GM23338 (cell line): ENCODE data around the gene ADA. TPM values are rescaled to one million over a fixed set of nuclear protein-coding genes. Genes with fewer than 3 reads are reported as not detected.

Experiments
- ATAC-seq: fragments of 200-7000 bp; cut with Tn5 transposase; 3 replicates; pipeline ENCODE4 v1.9.1; 2020
- DNase-seq: peaks from one replicate; pipeline ENCODE4 v3.0.0-alpha.2; 2015; ENCODE audit warnings: low spot score
- H2AFZ ChIP-seq: fragments of 200-600 bp; sonication (generic); 2 replicates; pipeline ENCODE4 v1.8.0; 2016; ENCODE audit warnings: antibody characterized with exemption, mild to moderate bottlenecking, moderate library complexity
- H3F3A ChIP-seq: fragments of 200-600 bp; sonication (generic); replicated peaks from 2 replicates; pipeline ENCODE4 v1.8.0; 2017; ENCODE audit warnings: antibody characterized with exemption, mixed run types, low read depth
- H3K27ac ChIP-seq: fragments of 200-600 bp; sonication (generic); 2 replicates; pipeline ENCODE4 v1.6.1; 2016; ENCODE audit warnings: low read depth
- H3K27me3 ChIP-seq: fragments of 200-600 bp; sonication (generic); 2 replicates; pipeline ENCODE4 v1.8.0; 2016; ENCODE audit warnings: mild to moderate bottlenecking, mixed run types, moderate library complexity; ENCODE audit not compliant: insufficient read depth
- H3K36me3 ChIP-seq: fragments of 200-600 bp; sonication (generic); 2 replicates; pipeline ENCODE4 v1.8.0; 2016; ENCODE audit warnings: mild to moderate bottlenecking; ENCODE audit not compliant: insufficient read depth
- H3K4me1 ChIP-seq: fragments of 200-600 bp; sonication (generic); 2 replicates; pipeline ENCODE4 v1.8.0; 2016; ENCODE audit warnings: mild to moderate bottlenecking, moderate library complexity; ENCODE audit not compliant: insufficient read depth
- H3K4me2 ChIP-seq: fragments of 200-600 bp; sonication (generic); 2 replicates; pipeline ENCODE4 v1.7.1; 2017; ENCODE audit warnings: mixed run types
- H3K4me3 ChIP-seq: fragments of 200-600 bp; sonication (generic); 2 replicates; pipeline ENCODE4 v1.6.1; 2016; ENCODE audit warnings: mixed run types
- H3K79me2 ChIP-seq: fragments of 200-600 bp; sonication (generic); replicated peaks from 2 replicates; pipeline ENCODE4 v1.8.0; 2017; ENCODE audit warnings: mild to moderate bottlenecking; ENCODE audit not compliant: insufficient read depth
- H3K9me2 ChIP-seq: fragments of 200-600 bp; sonication (generic); 2 replicates; pipeline ENCODE4 v1.8.0; 2017; ENCODE audit not compliant: insufficient read depth
- H4K20me1 ChIP-seq: fragments of 200-600 bp; sonication (generic); replicated peaks from 2 replicates; pipeline ENCODE4 v1.8.0; 2017; ENCODE audit warnings: mild to moderate bottlenecking; ENCODE audit not compliant: insufficient read depth
- H3K27ac Mint-ChIP-seq: 2 replicates; pipeline ENCODE4 v1.8.0; 2020; ENCODE audit warnings: inconsistent platforms, mild to moderate bottlenecking, moderate library complexity, mixed read lengths
- H3K27me3 Mint-ChIP-seq: 3 replicates; pipeline ENCODE4 v1.8.0; 2022; ENCODE audit warnings: low read depth, mild to moderate bottlenecking, moderate library complexity, mixed read lengths, inconsistent platforms; ENCODE audit not compliant: insufficient read depth, poor library complexity
- H3K36me3 Mint-ChIP-seq: 3 replicates; pipeline ENCODE4 v1.8.0; 2021; ENCODE audit warnings: low read depth, mild to moderate bottlenecking, inconsistent platforms, moderate library complexity, mixed read lengths
- H3K4me1 Mint-ChIP-seq: 3 replicates; pipeline ENCODE4 v1.8.0; 2020; ENCODE audit warnings: mild to moderate bottlenecking, inconsistent platforms, mixed read lengths
- H3K4me3 Mint-ChIP-seq: 3 replicates; pipeline ENCODE4 v1.8.0; 2021; ENCODE audit warnings: moderate library complexity, mild to moderate bottlenecking, inconsistent platforms, mixed read lengths
- H3K9me3 Mint-ChIP-seq: 3 replicates; pipeline ENCODE4 v1.8.0; 2020; ENCODE audit warnings: moderate library complexity, mild to moderate bottlenecking, inconsistent platforms, mixed read lengths
- CREB1 ChIP-seq: fragments of 250-450 bp; sonication (Bioruptor Pico); IDR thresholded peaks from 2 replicates; pipeline ENCODE4 v1.5.0; 2020; ENCODE audit warnings: low read depth, mild to moderate bottlenecking, moderate library complexity
- ETS1 ChIP-seq: IDR thresholded peaks from 2 replicates; pipeline ENCODE4 v1.6.1; 2016; ENCODE audit warnings: antibody characterized with exemption
- EZH2 ChIP-seq: fragments of 200-600 bp; sonication (generic); IDR thresholded peaks from one replicate; pipeline ENCODE4 v1.8.0; 2017; ENCODE audit warnings: antibody characterized with exemption, mild to moderate bottlenecking, low read depth; ENCODE audit not compliant: unreplicated experiment
- EZH2phosphoT487 ChIP-seq: fragments of 200-600 bp; sonication (generic); IDR thresholded peaks from one replicate; pipeline ENCODE4 v1.8.1; 2018; ENCODE audit warnings: antibody characterized with exemption; ENCODE audit not compliant: unreplicated experiment
- JUNB ChIP-seq: IDR thresholded peaks from one replicate; pipeline ENCODE4 v1.6.1; 2016; ENCODE audit warnings: antibody characterized with exemption; ENCODE audit not compliant: unreplicated experiment
- POLR2AphosphoS5 ChIP-seq: IDR thresholded peaks from 2 replicates; pipeline ENCODE4 v1.6.1; 2016; ENCODE audit warnings: antibody characterized with exemption, low read depth
- STAT1 ChIP-seq: IDR thresholded peaks from one replicate; pipeline ENCODE4 v1.6.1; 2016; ENCODE audit warnings: antibody characterized with exemption; ENCODE audit not compliant: unreplicated experiment
- ZNF331 ChIP-seq: fragments of 250-450 bp; sonication (Bioruptor Pico); IDR thresholded peaks from 2 replicates; pipeline ENCODE4 v1.5.0; 2020; ENCODE audit warnings: low read depth, mild to moderate bottlenecking, moderate library complexity
- polyA plus RNA-seq: library from polyadenylated mRNA; unstranded; fragments of >200 nt; fragmentation: Nextera tagmentation; extraction: Ambion mirVana; gene quantifications from 2 replicates; pipeline ENCODE4 v1.2.1, GENCODE V29; 2016
- total RNA-seq: library from RNA; depleted of rRNA; stranded (reverse); fragments of >200 nt; shearing (Covaris generic); gene quantifications from 2 replicates; pipeline ENCODE4 v1.2.3, GENCODE V29; 2014
- TF ChIP-seq, protein P1 (sequence below): IDR thresholded peaks from one replicate; pipeline ENCODE4 v1.6.1; 2018; ENCODE audit warnings: antibody characterized with exemption; ENCODE audit not compliant: unreplicated experiment
- TF ChIP-seq, protein P2 (sequence below), 2 experiments: fragments of 200-600 bp in 1 of 2; sonication (generic) in 1 of 2; conservative IDR thresholded peaks; 2 replicates each; pipeline versions ENCODE4 v1.5.1 to v1.6.1; 2016 to 2017; ENCODE audit warnings: antibody characterized with exemption in 2 of 2, low read depth in 2 of 2, mild to moderate bottlenecking in 2 of 2, moderate library complexity in 1 of 2

The ADA gene
- total and polyA plus RNA-seq, 2 experiments from 2014 or later, result 15.8 to 16.2 TPM

GRCh38 chr20:44613575-44613974 lies 37.9 kb downstream of the ADA start:
- ATAC-seq, result no peak
- H3K4me2 ChIP-seq, result no peak overlapping the region
- no peaks in the 10 kb centered on the region for H3K9me3 Mint-ChIP-seq
- H3K27ac ChIP-seq, result no peak overlapping the region
- peaks cover 28% of the 10 kb centered on the region; the same call in 2 of the 3 replicates for H3K36me3 Mint-ChIP-seq
- H3K27ac Mint-ChIP-seq, result no peak overlapping the region
- H2AFZ ChIP-seq, result no peak overlapping the region
- H3K4me1 Mint-ChIP-seq, result peaks cover 48% of the 10 kb centered on the region
- peaks cover 13% of the 10 kb centered on the region for H3K27me3 Mint-ChIP-seq
- H4K20me1 ChIP-seq, result peaks cover 15% of the 10 kb centered on the region; the same call in 1 of the 2 replicates
- peaks cover 19% of the 10 kb centered on the region for H3K27me3 ChIP-seq
- no peaks in the 10 kb centered on the region for H3K9me2 ChIP-seq
- peaks cover 29% of the 10 kb centered on the region for H3K4me1 ChIP-seq
- TF ChIP-seq STAT1 (no peak), ZNF331 (CRISPR knock-in tag) (no peak), EZH2phosphoT487 (no peak), CREB1 (CRISPR knock-in tag) (no peak)
- no peaks in the 10 kb centered on the region for H3F3A ChIP-seq
- H3K36me3 ChIP-seq, result no peaks in the 10 kb centered on the region
- no peak for DNase-seq
- no peak overlapping the region for H3K4me3 ChIP-seq
- no peak overlapping the region for H3K4me3 Mint-ChIP-seq
- no peaks in the 10 kb centered on the region for H3K79me2 ChIP-seq

DNA sequence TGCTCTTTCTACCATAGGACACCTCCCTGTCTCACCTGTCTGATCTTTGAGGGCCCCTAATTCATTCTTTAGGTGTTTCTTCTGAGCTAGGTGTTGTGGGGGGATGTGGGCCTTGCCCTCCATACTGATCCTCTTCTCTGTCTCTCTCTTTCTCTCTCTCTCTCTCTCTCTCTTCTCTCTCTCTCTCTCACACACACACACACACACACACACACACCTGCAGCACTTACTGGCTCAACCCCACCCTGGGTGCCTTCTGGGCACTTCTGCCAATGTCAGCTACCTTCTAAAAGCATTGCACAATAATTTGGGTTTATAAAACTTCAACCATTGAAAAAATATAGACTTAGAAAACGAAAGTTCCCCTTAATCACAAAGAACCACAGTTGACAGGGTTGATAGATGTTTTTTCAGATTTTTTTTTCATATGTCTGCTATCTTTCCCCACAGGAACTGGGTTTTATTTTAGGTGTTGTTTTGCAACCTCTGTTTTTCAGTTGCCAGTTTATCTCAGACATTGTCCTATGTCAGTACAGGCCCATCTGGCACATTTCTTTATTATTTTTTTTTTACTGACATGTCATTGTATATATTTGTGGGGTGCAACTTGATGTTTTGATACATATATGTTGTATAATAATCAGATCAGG lies 41.1 kb downstream of the ADA start:
- no peak for ATAC-seq
- Histone ChIP-seq H3K4me3 (no peak overlapping the region), H3F3A (no peaks in the 10 kb centered on the region), H4K20me1 (no peaks in the 10 kb centered on the region; the same call in 1 of the 2 replicates), H3K27ac (no peak overlapping the region), H3K4me1 (peaks cover 11% of the 10 kb centered on the region), H3K9me2 (no peaks in the 10 kb centered on the region), H3K27me3 (no peaks in the 10 kb centered on the region), H2AFZ (no peak overlapping the region), H3K36me3 (no peaks in the 10 kb centered on the region), H3K4me2 (no peak overlapping the region), H3K79me2 (no peaks in the 10 kb centered on the region)
- Mint-ChIP-seq H3K9me3 (no peaks in the 10 kb centered on the region), H3K36me3 (peaks cover 11% of the 10 kb centered on the region; the same call in 2 of the 3 replicates), H3K4me3 (peak overlapping the region; percentile 23; the same call in 1 of the 3 replicates), H3K4me1 (peaks cover 20% of the 10 kb centered on the region; the same call in 2 of the 3 replicates), H3K27me3 (peaks cover 3% of the 10 kb centered on the region), H3K27ac (no peak overlapping the region; the same call in 1 of the 2 replicates)
- no peak for DNase-seq
- TF ChIP-seq, protein P1, sequence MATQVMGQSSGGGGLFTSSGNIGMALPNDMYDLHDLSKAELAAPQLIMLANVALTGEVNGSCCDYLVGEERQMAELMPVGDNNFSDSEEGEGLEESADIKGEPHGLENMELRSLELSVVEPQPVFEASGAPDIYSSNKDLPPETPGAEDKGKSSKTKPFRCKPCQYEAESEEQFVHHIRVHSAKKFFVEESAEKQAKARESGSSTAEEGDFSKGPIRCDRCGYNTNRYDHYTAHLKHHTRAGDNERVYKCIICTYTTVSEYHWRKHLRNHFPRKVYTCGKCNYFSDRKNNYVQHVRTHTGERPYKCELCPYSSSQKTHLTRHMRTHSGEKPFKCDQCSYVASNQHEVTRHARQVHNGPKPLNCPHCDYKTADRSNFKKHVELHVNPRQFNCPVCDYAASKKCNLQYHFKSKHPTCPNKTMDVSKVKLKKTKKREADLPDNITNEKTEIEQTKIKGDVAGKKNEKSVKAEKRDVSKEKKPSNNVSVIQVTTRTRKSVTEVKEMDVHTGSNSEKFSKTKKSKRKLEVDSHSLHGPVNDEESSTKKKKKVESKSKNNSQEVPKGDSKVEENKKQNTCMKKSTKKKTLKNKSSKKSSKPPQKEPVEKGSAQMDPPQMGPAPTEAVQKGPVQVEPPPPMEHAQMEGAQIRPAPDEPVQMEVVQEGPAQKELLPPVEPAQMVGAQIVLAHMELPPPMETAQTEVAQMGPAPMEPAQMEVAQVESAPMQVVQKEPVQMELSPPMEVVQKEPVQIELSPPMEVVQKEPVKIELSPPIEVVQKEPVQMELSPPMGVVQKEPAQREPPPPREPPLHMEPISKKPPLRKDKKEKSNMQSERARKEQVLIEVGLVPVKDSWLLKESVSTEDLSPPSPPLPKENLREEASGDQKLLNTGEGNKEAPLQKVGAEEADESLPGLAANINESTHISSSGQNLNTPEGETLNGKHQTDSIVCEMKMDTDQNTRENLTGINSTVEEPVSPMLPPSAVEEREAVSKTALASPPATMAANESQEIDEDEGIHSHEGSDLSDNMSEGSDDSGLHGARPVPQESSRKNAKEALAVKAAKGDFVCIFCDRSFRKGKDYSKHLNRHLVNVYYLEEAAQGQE, result no peak
- no peak for TF ChIP-seq EZH2phosphoT487
- TF ChIP-seq, protein P2, sequence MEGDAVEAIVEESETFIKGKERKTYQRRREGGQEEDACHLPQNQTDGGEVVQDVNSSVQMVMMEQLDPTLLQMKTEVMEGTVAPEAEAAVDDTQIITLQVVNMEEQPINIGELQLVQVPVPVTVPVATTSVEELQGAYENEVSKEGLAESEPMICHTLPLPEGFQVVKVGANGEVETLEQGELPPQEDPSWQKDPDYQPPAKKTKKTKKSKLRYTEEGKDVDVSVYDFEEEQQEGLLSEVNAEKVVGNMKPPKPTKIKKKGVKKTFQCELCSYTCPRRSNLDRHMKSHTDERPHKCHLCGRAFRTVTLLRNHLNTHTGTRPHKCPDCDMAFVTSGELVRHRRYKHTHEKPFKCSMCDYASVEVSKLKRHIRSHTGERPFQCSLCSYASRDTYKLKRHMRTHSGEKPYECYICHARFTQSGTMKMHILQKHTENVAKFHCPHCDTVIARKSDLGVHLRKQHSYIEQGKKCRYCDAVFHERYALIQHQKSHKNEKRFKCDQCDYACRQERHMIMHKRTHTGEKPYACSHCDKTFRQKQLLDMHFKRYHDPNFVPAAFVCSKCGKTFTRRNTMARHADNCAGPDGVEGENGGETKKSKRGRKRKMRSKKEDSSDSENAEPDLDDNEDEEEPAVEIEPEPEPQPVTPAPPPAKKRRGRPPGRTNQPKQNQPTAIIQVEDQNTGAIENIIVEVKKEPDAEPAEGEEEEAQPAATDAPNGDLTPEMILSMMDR (conservative IDR thresholded peaks at IDR 0.05; ENCODE audit: low read depth in 2 of 2), result no peak
- no peak for TF ChIP-seq POLR2AphosphoS5
- TF ChIP-seq ETS1, result no peak
- no peak for TF ChIP-seq CREB1 (CRISPR knock-in tag)
- TF ChIP-seq EZH2, result no peak
- TF ChIP-seq JUNB, result no peak
